Adrenal gland (tissue), 5 donors: Measurements from ENCODE around the gene MYZAP.

Experiments
- CTCF ChIP-seq, 6 experiments: fragments of 450-650 bp in 4 of 6; fragments of 200-600 bp in 2 of 6; sonication (generic) in 1 of 6; IDR thresholded peaks; 1 replicate in 5 of 6; 2 replicates in 1 of 6; pipeline versions ENCODE4 v1.5.1 to v1.8.0; 2016 to 2021; ENCODE audit warnings: antibody characterized with exemption in 6 of 6, mild to moderate bottlenecking in 2 of 6, moderate library complexity in 1 of 6
- POLR2A ChIP-seq, 2 donors: fragments of 450-650 bp; IDR thresholded peaks; one replicate each; pipeline ENCODE4 v1.6.1; 2017; ENCODE audit warnings: antibody characterized with exemption in 2 of 2, mild to moderate bottlenecking in 2 of 2, moderate library complexity in 1 of 2
- donor health status: DM: no; HTN: no; CAD: no.

- TF ChIP-seq CTCF (IDR thresholded peaks at IDR 0.05) = no peak
- no peak for TF ChIP-seq POLR2A (IDR thresholded peaks at IDR 0.05)
Measured at GRCh38 chr15:57631386-57632110, 39.8 kb downstream of the MYZAP start.
